Osteoblast (primary cell): ENCODE data around the gene DYNC2H1. TPM values are rescaled to one million over a fixed set of nuclear protein-coding genes. Genes with fewer than 3 reads are reported as not detected.
"Not testable (repeated sequence)": the region's sequence is repeated elsewhere in the genome, so short reads cannot be mapped to it uniquely, and the experiment has no call there.

Experiments used
- DNase-seq: peaks from one replicate; pipeline ENCODE4 v3.0.0; 2011; ENCODE audit warnings: low spot score, mixed read lengths; ENCODE audit not compliant: insufficient read length; ENCODE audit errors: missing footprints
- H2AFZ ChIP-seq: 2 replicates; pipeline ENCODE4 v1.6.0; 2011; ENCODE audit warnings: mild to moderate bottlenecking, low read length
- H3K27ac ChIP-seq: 2 replicates; pipeline ENCODE4 v1.5.1; 2011; ENCODE audit warnings: mild to moderate bottlenecking, low read depth, low read length, moderate library complexity
- H3K27me3 ChIP-seq: 2 replicates; pipeline ENCODE4 v1.6.0; 2012; ENCODE audit warnings: mild to moderate bottlenecking, control low read depth, inconsistent platforms, low read length, moderate library complexity; ENCODE audit not compliant: insufficient read depth
- H3K36me3 ChIP-seq: 2 replicates; pipeline ENCODE4 v1.5.1; 2011; ENCODE audit warnings: mild to moderate bottlenecking, low read length, control low read depth, moderate library complexity; ENCODE audit not compliant: insufficient read depth
- H3K4me1 ChIP-seq: 2 replicates; pipeline ENCODE4 v1.5.1; 2011; ENCODE audit warnings: mild to moderate bottlenecking, low read length, control low read depth, moderate library complexity; ENCODE audit not compliant: insufficient read depth
- H3K4me2 ChIP-seq: 2 replicates; pipeline ENCODE4 v1.6.0; 2011; ENCODE audit warnings: mild to moderate bottlenecking, low read length; ENCODE audit not compliant: insufficient read depth
- H3K4me3 ChIP-seq: fragments of 200-600 bp; sonication (generic); 3 replicates; pipeline ENCODE4 v1.5.1; 2012; ENCODE audit warnings: mild to moderate bottlenecking, low read length, inconsistent platforms; ENCODE audit not compliant: insufficient read depth
- H3K79me2 ChIP-seq: 2 replicates; pipeline ENCODE4 v1.6.0; 2012; ENCODE audit warnings: mild to moderate bottlenecking, low read length, control low read depth, inconsistent platforms; ENCODE audit not compliant: insufficient read depth
- H3K9me3 ChIP-seq: 2 replicates; pipeline ENCODE4 v1.5.1; 2011; ENCODE audit warnings: low read depth, low read length, control low read depth
- H4K20me1 ChIP-seq: 2 replicates; pipeline ENCODE4 v1.6.0; 2012; ENCODE audit warnings: mild to moderate bottlenecking, low read length, control low read depth; ENCODE audit not compliant: insufficient read depth
- CTCF ChIP-seq: IDR thresholded peaks from 2 replicates; pipeline ENCODE4 v1.5.1; 2011; ENCODE audit warnings: mild to moderate bottlenecking, low read depth, low read length, moderate library complexity; ENCODE audit errors: extremely low read depth
- total RNA-seq: library from RNA; depleted of rRNA; stranded (reverse); fragments of >200 nt; gene quantifications from 2 replicates; pipeline ENCODE4 v1.2.3, GENCODE V29; 2012

Gene DYNC2H1
- total RNA-seq, 1 donor, result 82.2 TPM

- H3K27ac ChIP-seq, result no peak overlapping the region
- no peak for TF ChIP-seq CTCF
- no peaks in the 10 kb centered on the region for H3K36me3 ChIP-seq
- no peak overlapping the region for H3K4me2 ChIP-seq
- H3K79me2 ChIP-seq, result peaks cover 31% of the 10 kb centered on the region
- no peaks in the 10 kb centered on the region for H3K9me3 ChIP-seq
- no peaks in the 10 kb centered on the region for H4K20me1 ChIP-seq
- no peaks in the 10 kb centered on the region for H3K27me3 ChIP-seq
- H2AFZ ChIP-seq, result no peak overlapping the region
- no peak overlapping the region for H3K4me3 ChIP-seq
- no peak for DNase-seq
- peaks cover 13% of the 10 kb centered on the region for H3K4me1 ChIP-seq
These were observed 5.6 kb downstream of the DYNC2H1 start for GRCh38 chr11:103114836-103115235.

- no peak overlapping the region for H3K4me3 ChIP-seq
- no peaks in the 10 kb centered on the region for H3K79me2 ChIP-seq
- TF ChIP-seq CTCF, result no peak
- no peaks in the 10 kb centered on the region for H3K27me3 ChIP-seq
- H3K4me2 ChIP-seq, result no peak overlapping the region
- no peak overlapping the region for H3K27ac ChIP-seq
- H3K36me3 ChIP-seq, result peaks cover 12% of the 10 kb centered on the region
- no peaks in the 10 kb centered on the region for H4K20me1 ChIP-seq
- no peak overlapping the region for H2AFZ ChIP-seq
- H3K4me1 ChIP-seq, result no peaks in the 10 kb centered on the region
- DNase-seq, result no peak
- no peaks in the 10 kb centered on the region for H3K9me3 ChIP-seq
These were observed 16.2 kb downstream of the DYNC2H1 start for GRCh38 chr11:103125462-103125861.

GRCh38 chr11:103141986-103142385 lies 32.8 kb downstream of the DYNC2H1 start:
- not testable (repeated sequence) for H3K4me2 ChIP-seq

GRCh38 chr11:103147627-103148026 lies 38.4 kb downstream of the DYNC2H1 start:
- no peak for DNase-seq
- Histone ChIP-seq H3K9me3 (no peaks in the 10 kb centered on the region), H3K4me1 (no peaks in the 10 kb centered on the region), H4K20me1 (no peaks in the 10 kb centered on the region), H3K36me3 (peaks cover 5% of the 10 kb centered on the region), H2AFZ (no peak overlapping the region), H3K4me3 (no peak overlapping the region), H3K79me2 (no peaks in the 10 kb centered on the region), H3K4me2 (no peak overlapping the region), H3K27ac (no peak overlapping the region), H3K27me3 (no peaks in the 10 kb centered on the region)
- no peak for TF ChIP-seq CTCF

More at GRCh38 chr11:103141986-103142385, 32.8 kb downstream of the DYNC2H1 start:
- not testable (repeated sequence) for H4K20me1 ChIP-seq, H3K9me3 ChIP-seq, H3K27ac ChIP-seq, H3K4me3 ChIP-seq, H3K4me1 ChIP-seq, DNase-seq, H3K36me3 ChIP-seq, H3K27me3 ChIP-seq, H2AFZ ChIP-seq, H3K79me2 ChIP-seq
